GM21447 (cell line): ENCODE results near the gene NR5A2.

Experiments used
- ATAC-seq: cut with Tn5 transposase; IDR thresholded peaks from one replicate; pipeline ENCODE4 v1.9.1; 2021; ENCODE audit not compliant: unreplicated experiment

NR5A2 gene

DNA sequence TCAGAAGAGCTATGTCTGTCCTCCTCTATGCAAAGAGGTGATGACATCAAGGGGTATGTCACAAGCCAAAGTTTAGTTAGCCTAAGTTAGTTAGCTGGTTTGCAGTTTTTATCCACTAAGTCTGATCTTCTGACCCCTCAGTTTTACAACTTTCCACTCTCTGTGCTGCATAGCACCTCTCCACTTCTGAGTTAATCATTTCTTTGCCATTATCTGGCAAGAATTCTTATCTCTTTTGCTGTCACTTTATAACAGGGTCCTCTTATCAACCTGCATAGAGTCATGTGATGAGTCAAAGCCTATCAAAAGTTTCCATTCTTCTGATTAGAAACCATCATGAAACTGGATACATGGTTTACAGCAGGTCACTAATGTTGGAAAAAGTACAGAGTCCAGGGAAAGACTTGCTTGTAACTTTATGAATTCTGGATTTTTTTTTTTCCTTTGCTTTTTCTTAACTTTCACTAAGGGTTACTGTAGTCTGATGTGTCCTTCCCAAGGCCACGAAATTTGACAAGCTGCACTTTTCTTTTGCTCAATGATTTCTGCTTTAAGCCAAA lies at the start of gene NR5A2:
Gene NR5A2 (plus strand): TSS at position 447 of the 560 bp plus-strand sequence. CDS start 138 bp downstream, outside the sequence.
- no peak for ATAC-seq

DNA sequence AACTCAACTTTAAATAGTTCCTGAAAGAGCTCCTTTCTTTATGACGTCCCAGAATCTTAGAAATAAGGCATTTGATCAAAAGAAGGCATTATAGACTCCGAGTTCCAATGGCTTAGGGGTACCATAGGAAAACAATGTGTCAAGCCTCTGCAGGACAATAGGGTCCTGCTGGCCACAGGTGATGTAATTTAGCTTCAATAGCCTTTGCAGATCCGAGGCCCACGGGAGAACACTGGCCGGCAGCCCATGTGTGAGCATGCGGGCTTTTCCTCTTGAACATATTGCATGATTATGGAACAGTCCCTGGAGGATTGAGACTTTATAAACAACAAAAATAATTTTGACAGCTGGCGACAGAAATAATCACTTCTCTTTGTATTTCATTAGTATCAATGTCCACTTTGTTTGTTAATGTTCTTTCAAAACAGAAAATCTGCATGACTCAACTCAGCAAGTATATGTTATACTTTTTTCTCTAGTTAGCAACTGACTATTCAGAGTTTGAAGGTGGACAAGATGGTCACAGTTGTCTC lies 49.0 kb upstream of the NR5A2 start:
- no peak for ATAC-seq

DNA sequence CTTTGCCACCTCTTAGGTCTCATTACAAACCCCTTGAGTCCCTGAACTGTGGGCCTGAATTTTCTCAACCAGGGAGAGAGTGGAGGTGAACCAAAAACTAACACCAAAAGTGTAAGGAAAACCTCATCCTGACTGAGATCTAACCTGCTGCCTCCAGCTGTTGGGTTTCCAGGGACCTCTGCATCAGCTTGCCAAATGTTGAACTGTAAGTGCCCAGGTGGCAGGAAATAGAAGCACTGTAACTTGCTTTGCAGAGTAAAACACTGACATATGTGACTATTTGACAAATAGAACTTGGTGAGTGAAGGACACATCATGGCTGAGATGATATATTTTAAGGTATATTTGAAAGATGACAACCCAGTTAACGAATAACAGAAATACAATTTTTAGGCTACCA lies 48.4 kb upstream of the NR5A2 start:
- ATAC-seq, result no peak

DNA sequence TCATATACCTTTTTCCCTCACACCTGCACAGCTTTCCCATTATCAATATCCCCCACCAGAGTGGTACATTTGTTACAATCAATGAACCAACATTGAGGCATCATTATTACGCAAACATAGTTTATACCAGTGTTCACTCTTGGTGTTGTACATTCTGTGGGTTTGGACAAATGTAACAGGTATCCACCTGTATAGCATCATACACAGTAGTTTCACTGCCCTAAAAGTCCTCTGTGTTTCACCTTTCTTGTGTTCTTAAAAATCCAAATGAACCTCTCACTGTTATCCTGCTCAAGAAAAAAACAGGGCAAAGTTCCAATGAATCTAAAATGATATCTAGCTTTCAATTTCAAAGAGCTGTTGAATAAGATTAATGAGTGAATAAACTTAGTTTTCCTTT lies 45.9 kb upstream of the NR5A2 start:
- ATAC-seq, result no peak

DNA sequence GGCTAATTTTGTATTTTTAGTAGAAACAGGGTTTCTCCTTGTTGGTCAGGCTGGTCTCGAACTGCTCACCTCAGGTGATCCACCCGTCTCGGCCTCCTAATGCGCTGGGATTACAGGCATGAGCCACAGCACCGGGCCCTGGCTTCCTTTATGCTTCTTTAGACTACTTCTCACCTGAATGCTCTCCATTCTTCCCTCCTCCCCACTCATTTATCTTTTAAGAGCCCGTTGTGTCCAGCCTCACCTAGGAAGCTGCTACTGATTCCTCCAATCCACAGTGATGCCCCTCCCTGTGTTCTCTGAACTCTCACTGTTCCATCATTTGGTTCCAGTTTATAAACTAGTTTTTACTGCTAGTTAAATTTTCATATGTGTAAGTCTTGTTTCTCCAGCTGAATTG lies 44.9 kb upstream of the NR5A2 start:
- no peak for ATAC-seq

DNA sequence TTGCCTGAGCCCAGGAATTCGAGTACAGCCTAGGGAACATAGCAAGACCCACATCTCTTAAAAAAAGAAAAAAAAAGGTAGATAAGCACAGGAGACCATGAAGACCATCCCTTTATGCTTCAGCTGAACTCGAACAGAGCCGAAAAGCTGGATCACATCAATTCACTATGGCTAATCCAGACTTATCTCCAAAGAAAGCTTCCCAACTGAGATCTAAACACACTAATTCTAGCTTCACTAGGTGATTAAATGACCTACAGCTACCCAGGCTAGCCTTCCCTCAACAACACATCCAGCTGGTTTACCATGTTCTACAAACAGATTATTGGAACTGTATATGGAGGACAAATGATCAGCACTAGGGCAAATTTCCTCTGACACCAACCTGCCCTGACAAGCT lies 44.0 kb upstream of the NR5A2 start:
- ATAC-seq, result no peak

DNA sequence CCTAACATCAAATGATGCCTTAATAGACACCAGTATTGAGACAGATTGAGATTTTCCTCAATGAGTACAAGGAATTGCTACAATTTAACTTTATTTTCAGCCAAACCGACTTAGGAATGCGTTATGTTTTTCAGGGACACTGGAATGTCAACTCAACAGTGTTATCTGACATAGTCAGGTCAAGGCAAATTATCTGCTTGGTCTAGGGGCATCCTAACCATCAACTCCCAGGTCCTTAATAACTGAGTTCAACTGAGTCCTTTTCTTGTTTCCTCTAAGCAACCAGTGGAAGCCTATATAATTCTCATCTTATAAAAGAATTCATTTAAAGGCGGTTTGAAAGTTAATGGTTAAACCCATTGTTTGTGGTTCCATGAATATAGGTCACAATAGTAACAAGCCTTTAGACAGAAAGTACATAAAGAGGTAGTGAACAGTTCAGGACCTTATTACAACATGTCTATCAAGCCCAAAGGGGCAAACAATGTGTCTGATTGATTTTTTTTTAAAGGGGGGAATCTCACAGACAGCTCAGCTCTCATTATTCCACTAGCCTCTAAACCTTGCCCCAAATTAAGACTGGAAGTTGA lies 32.3 kb upstream of the NR5A2 start:
- ATAC-seq, result no peak

DNA sequence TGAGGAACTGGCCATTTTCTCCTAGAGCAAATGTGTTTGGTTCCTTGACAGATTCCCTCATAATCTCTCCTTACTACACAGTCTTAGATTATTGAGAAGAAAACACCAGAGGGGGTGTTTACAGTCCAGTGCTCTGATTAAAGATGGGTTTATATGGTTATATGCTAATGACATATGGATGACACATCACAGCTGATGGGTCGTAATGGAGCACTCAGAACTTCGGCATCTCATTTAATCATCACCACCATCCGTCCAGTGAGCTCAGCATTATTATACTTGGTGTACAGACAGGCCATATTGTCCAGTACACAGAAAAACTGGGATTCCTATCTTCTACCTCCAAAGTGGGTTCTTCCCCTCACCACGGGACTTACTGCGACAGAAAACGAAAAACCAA lies 22.3 kb upstream of the NR5A2 start:
- ATAC-seq, result no peak

DNA sequence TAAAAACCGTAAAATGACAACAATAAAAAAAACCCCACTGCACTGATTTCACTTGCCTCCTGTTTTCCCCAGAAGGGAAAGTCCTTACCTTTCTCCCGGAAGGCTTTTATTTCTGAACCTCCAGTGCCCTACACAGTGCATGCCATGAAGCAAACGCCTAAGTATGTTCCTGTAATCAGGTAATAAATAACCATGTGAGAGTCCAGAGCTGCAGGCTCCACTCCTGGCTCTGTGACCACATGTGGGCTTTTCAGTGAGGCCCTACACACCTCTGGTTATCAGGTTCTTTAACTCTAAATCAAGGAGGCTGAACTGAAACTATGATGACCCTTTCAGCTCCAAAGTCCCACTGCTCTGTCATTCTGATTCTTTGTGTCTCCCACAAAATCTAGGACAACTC lies 20.8 kb upstream of the NR5A2 start:
- no peak for ATAC-seq

DNA sequence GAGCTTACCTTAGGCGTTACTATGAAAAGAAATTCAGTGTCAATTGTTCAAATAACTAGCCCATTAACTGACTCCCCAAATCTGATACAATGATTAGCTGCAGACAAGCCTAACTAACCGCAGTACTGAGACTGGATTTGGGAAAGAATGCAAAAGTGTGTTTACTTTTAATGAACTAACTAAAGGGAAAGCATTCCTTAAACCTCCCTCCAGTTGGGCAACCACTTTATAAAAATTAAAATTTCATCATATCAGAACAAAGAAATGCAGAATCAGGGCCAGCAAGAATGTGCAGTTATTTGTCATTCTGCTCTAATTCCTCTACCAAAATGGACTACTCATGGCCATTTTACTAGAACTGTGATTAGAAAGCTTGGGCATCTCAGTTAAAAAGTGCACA lies 11.7 kb upstream of the NR5A2 start:
- no peak for ATAC-seq

DNA sequence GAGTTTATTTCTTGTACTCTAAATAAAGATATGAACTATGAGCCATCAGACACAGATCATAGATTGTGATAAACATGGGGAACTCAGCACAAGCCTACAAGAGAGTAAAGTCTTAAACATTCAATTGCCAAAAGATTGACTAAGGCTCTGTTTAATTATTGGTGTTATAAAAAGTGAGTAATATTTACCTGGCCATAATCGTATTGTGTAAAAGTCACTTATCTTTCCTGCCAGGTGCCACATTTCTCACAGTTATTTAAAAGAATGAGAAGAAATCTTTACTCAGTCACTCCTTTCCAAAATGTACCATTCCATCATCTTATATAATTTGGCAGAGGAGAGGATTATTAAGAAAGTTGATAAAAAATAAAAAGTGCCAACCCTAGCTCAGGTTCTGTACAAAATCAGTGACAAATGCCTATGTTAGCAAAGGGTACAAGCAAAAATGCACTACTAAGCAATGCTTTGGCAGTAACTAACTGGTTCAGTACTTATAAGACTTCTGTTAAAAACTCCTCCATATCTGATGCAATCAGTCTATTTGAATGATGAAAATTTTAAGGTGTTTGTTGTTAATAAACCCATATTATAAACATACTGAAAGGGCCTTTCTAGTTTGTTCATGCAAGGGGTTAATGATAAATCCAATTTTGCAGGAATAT lies 5.8 kb upstream of the NR5A2 start:
- ATAC-seq, result no peak

DNA sequence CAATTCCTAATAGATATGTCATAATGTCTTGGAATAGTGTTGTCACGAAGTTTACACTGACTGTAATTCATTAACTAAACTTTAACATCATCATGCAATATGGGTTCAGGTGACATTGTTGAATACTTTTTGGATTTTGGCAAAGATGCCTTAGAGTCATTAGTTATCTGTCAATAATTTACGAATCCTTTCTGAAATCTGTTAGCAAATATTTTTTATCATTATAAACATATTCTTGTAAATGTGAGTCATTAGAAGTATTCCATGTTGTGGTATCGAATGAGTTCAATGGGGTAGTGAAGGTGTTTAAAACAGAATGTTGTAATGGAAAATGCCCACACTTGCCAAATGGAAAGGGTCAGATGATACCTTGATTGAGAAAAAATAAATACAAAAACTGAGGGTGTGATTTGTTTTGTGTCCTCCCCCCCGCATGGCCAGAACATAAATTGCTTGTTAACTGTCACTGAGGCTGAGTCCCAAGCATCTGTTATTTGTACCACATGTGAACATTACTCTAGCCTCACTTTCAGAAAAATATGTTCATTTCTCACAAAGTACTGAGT lies 5.2 kb upstream of the NR5A2 start:
- ATAC-seq, result no peak

DNA sequence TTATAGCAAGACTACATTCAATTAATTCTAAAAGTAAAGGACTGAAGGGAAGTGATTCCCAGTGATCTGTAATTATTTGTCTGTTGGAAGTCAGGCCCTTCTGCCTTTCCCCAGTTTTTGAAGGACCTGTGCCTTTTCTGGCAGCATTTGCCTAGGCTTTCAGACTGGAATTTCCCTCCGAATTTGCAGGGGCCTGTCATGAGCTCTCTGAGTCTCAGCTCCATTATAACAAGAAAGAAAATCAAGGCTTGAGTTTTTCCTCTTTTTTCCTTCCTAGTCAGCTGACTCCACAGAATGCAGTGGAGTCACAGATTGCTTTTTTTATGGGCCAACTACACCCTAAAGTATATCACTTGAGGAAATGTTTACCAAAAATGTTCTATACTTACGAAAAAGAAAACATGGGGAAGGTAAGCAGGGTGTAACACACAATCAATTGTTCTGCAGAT lies 1.1 kb downstream of the NR5A2 start:
- no peak for ATAC-seq

DNA sequence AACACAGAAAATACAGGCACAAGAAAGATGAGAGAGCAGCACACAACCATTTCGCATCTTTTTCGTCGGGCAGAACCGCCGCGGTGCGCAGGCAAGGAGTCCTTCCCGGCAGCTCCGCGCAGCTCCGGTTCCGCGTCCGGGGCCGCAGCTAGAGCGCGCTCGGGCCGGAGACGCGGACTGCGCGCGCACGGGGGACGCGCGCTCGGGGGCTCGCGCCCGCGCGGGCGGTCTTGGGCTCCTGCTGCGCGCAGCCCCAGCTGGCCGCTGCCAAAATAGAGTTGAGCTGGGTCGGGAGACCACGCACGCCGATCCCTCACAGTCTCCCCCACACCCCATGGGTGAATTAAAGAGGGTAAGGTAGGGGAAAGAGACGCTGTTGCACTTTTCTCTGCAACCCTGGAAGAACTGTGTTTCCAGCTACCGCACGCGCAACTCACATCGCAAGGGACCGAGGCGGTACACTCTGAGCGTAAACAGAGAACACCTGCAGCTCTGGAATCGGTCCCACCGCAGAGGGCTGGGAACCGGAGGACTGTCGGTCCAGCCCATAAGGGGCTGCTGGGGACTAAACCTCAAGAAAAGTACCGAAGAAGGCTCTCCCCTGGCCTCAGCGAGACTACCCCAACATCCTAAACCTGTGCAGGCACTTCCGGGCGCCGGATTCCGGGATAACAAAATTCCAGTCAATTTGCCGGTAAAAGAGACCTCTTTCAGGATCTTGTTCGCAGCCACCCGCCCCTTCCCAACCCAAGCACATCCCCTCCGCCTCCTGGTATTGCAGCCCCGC lies 1.7 kb downstream of the NR5A2 start:
- no peak for ATAC-seq

DNA sequence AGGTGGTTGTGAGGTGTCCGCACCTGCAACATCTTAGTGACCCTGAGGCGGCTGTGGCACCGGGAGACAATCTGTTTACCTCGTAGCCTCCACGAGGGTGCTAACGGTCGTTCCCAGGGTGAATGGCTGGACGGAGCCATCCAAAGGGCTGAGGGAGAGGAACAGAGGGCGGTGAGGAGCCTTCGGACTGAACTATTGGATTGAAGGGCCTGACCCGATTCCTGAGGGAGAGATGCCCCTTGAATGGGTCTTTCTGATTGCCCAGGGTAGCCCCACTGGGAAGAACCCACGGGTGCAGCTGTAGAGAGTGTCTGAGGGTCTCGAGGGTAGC lies 2.3 kb downstream of the NR5A2 start:
- ATAC-seq, result no peak

DNA sequence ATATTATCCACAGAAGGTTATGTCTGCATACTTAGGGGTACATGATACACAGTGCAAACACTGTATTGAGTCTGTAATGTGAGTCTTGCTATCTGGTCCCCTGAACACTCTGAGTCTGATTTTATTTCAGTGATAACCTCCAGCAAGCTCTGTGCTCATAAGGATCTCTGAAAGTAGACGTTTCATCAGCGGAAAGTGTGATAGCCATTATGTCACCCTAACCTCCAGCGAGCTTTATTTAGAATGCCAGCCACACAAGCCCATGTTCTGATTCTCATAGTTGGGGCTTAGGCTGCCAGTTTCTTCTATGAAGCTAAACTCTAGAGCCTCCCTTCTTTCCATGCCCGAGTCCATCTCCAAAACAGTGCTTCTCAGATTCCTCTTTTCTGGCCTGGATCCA lies 3.3 kb downstream of the NR5A2 start:
- no peak for ATAC-seq

DNA sequence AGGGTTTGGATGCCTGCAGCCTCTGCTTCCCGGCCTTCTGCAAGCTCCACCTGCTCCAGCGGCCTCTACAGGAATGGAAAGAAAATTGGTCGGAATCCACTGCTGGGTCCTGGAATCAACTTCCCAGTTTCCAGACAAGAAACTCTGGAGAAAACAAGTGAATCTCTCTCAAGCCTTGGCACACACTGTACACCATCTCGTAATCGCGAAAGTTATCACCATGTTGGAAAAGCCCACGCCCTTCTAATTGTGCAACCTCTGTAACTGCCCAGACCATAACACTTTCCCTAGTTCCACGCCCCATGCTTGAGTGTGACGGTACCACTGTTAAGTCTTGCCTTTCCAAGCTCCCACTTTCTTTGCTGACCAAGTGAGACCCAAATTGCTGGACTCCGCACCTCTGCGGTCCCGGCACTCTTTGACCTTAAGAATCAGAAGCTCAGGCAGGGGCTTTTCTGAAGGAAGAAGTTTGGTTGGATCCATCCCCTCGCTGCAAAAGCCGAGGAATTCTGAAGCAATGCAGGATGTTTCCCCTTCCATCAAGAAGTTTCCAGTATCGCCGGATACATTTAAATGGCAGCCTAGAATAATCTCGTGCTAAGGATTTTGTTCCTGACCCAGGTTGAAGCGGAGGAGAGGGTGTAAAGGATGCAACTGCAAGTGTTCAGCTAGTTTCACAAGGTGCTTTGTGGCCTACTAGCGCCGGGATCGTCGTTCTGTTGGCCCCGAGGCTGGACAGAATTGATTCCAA lies 6.2 kb downstream of the NR5A2 start:
- no peak for ATAC-seq

DNA sequence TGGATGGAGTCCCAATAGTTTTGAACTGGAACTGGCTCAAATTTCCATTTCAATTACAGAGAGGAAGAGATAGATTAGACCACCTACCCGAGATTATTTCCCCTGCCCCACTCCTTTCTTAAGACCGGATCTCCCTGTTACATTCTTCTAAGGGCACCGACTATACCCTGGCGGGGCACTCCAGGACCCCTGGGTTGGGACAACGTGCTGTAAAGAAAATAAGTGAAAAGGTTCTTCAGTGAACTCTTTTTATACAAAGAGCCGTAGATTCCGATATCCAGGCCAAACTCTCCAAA lies 6.7 kb downstream of the NR5A2 start:
- no peak for ATAC-seq

DNA sequence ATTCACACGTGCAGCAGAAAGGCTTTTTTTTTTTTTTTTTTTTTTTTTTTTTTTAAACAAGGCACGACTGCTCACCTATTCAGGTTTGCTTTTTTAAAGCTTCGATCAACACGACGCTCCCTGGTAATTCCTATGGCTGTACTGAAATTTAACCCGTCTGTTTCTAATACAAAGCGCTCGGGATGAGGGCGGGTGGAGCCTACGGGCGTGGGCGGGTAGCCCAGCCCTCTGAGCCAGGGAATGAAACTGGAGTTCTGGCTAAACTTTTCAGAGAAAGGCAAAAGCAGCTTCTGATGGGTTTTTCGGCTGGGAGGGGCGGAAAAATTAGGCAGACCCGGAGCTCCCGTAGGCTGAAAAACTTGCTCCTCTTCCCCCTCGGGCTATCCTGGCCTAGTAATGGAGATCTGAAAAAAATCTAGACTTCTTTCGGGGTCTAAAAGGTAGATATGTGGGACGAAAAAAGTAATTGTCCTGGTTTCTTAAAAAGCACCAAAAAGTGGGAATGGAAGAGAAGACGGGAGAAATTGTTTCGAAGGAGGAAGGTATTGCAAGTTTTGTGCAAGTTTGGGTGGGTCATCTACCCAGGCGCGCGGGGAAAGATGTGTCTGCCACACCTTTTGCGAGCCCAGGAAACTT lies 7.4 kb downstream of the NR5A2 start:
- ATAC-seq, result no peak

DNA sequence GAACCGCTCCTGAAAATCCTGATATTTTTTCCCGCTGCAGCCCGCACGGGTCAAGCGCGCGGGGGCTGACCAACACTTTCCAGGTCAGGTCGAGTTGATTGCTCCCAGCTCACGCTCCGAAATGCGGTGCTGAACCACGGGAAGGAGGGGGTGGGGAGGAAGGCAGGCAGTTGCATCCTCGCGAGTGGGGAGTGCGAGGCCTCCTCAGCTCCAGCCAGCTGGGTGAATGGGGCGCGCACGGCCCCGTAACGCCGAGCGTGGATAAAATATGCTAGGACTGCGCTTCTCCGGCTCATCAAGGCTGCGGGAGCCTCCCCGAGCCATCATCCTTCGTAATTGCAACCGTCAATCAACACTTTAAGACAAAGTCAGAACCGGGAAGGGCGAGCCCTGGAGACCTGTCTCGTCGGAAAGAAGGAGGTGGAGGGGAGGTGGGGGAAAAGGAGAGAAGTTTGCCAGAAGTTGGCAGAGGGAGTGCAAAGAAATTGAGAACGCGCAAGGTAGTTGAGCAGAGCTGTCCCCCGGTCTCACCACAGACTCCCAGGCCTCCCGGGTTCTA lies 8.0 kb downstream of the NR5A2 start:
- no peak for ATAC-seq
